Body of pancreas (tissue), 4 donors: Measurements from ENCODE around the gene TMEM242.

Experiments
- POLR2A ChIP-seq, 3 donors: fragments of 450-650 bp; IDR thresholded peaks; one replicate each; pipeline ENCODE4 v1.6.1; 2016; ENCODE audit warnings: antibody characterized with exemption in 3 of 3, mild to moderate bottlenecking in 2 of 3
- TF ChIP-seq, protein P1 (sequence below), 7 experiments: fragments of 450-650 bp in 4 of 7; fragments of 200-600 bp in 3 of 7; sonication (generic) in 3 of 7; IDR thresholded peaks; one replicate each; pipeline ENCODE4 v1.5.1; 2016 to 2019; ENCODE audit warnings: antibody characterized with exemption in 7 of 7

DNA sequence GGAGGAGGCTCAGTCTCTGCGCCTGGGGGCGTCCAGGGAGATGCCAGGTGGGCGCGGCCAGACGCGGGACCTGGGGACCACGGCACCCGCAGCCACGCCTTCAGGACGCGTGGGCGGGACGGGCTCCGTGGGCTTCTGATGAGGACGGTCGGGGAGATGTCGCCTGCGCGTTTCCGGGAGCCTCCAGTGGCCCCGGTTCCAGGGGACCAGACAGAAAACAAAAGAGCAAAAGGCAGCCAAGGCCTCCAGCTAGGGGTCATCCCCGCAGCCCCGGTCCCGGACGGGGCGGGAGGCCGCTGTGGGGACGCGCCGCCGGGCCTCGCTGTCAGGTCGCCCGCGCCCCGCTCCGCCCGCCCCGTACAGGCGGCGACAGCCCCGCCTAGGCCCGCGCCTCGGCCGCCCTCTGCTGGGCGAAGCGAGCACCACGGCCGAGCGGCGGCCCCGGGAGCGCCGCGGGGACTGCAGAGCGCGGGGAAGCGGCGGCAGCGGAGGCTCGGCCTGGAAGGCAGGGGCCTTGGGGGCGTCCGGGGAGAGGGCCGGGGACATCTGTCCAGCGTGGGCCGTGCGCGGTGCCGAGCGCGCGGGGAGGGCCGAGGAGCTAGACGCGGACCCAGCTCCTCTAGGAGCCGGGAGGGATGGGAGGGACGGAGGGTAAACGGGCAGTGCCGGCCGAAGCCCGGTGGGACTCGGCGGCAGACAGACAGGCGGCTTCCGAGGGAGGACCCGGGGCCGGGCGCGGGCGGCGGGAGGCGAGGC, 48.7 kb downstream of the TMEM242 start:
- TF ChIP-seq, protein P1, sequence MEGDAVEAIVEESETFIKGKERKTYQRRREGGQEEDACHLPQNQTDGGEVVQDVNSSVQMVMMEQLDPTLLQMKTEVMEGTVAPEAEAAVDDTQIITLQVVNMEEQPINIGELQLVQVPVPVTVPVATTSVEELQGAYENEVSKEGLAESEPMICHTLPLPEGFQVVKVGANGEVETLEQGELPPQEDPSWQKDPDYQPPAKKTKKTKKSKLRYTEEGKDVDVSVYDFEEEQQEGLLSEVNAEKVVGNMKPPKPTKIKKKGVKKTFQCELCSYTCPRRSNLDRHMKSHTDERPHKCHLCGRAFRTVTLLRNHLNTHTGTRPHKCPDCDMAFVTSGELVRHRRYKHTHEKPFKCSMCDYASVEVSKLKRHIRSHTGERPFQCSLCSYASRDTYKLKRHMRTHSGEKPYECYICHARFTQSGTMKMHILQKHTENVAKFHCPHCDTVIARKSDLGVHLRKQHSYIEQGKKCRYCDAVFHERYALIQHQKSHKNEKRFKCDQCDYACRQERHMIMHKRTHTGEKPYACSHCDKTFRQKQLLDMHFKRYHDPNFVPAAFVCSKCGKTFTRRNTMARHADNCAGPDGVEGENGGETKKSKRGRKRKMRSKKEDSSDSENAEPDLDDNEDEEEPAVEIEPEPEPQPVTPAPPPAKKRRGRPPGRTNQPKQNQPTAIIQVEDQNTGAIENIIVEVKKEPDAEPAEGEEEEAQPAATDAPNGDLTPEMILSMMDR (IDR thresholded peaks at IDR 0.05) = peak; percentile 21 to 97 (median 95)
- TF ChIP-seq POLR2A (IDR thresholded peaks at IDR 0.05) = peak; percentile 23 to 36 (median 28)
